DMS79 treated with DMSO at 0.1 percent for 48 hours (cell line): ENCODE results near the gene HOMER1.
A peak's percentile ranks its signal among the peaks of the same experiment; 100 is the strongest.

Experiments used
- DNase-seq: peaks from one replicate; lab custom pipeline; 2025; lab: John Stamatoyannopoulos, UW

The HOMER1 gene

GRCh38 chr5:79488775-79489174 lies 25.2 kb downstream of the HOMER1 start:
- DNase-seq: no peak

GRCh38 chr5:79488058-79488457 lies 25.9 kb downstream of the HOMER1 start:
- no peak for DNase-seq

- no peak for DNase-seq
These were observed 26.7 kb downstream of the HOMER1 start for GRCh38 chr5:79487251-79487650.

GRCh38 chr5:79486116-79486515 lies 27.8 kb downstream of the HOMER1 start:
- no peak for DNase-seq

- no peak for DNase-seq
These were observed 29.2 kb downstream of the HOMER1 start for GRCh38 chr5:79484731-79485130.

- no peak for DNase-seq
These were observed 32.4 kb downstream of the HOMER1 start for GRCh38 chr5:79481574-79481973.

GRCh38 chr5:79480991-79481390 lies 32.9 kb downstream of the HOMER1 start:
- no peak for DNase-seq

- DNase-seq: no peak
These were observed 38.8 kb downstream of the HOMER1 start for GRCh38 chr5:79475152-79475466.

GRCh38 chr5:79474367-79475151 lies 39.4 kb downstream of the HOMER1 start:
- DNase-seq: no peak

- peak; percentile 76 for DNase-seq
These were observed 42.4 kb downstream of the HOMER1 start for GRCh38 chr5:79471556-79471955.

GRCh38 chr5:79464695-79465332 lies 49.1 kb downstream of the HOMER1 start:
- peak; percentile 68 for DNase-seq

GRCh38 chr5:79464278-79464677 lies 49.7 kb downstream of the HOMER1 start:
- no peak for DNase-seq

- no peak for DNase-seq
These were observed 54.3 kb downstream of the HOMER1 start for GRCh38 chr5:79459626-79460025.

GRCh38 chr5:79456890-79457583 lies 56.9 kb downstream of the HOMER1 start:
- no peak for DNase-seq

- no peak for DNase-seq
These were observed 57.5 kb downstream of the HOMER1 start for GRCh38 chr5:79456400-79456799.

GRCh38 chr5:79454043-79454442 lies 59.9 kb downstream of the HOMER1 start:
- DNase-seq: no peak

GRCh38 chr5:79448336-79448735 lies 65.6 kb downstream of the HOMER1 start:
- no peak for DNase-seq

- no peak for DNase-seq
These were observed 77.1 kb downstream of the HOMER1 start for GRCh38 chr5:79436821-79437220.

GRCh38 chr5:79436224-79436623 lies 77.7 kb downstream of the HOMER1 start:
- DNase-seq: no peak

GRCh38 chr5:79430196-79430595 lies 83.7 kb downstream of the HOMER1 start:
- DNase-seq: no peak

- no peak for DNase-seq
These were observed 90.6 kb downstream of the HOMER1 start for GRCh38 chr5:79423296-79423695.

GRCh38 chr5:79420248-79420647 lies 93.7 kb downstream of the HOMER1 start:
- no peak for DNase-seq

GRCh38 chr5:79418276-79418675 lies 95.7 kb downstream of the HOMER1 start:
- DNase-seq: no peak
